Measurements from ENCODE around the gene FBXO42. TPM values are rescaled to one million over a fixed set of nuclear protein-coding genes. Genes with fewer than 3 reads are reported as not detected.

The FBXO42 gene
- polyA plus RNA-seq, 3 donors, result 11.6 to 18.4 (median 16.9) TPM

GRCh38 chr1:16236511-16237342 lies 115.6 kb downstream of the FBXO42 start, which contains the start of gene CPLANE2:
Gene CPLANE2, minus strand, starts transcription at chr1:16237183. Its CDS starts 441 bp downstream, at chr1:16236742.
- H3K36me3 ChIP-seq (replicated peaks in 1 of 2; ENCODE audit: control insufficient read depth in 1 of 2, insufficient read depth in 2 of 2, low read length in 2 of 2), result no peaks in the 10 kb centered on the region
- peak within 1 kb of the TSS; percentile 97 for H3K4me2 ChIP-seq (replicated peaks; ENCODE audit: extremely low read depth, low read length, poor library complexity, severe bottlenecking)
- no peaks in the 10 kb centered on the region for H3K79me2 ChIP-seq (ENCODE audit: insufficient read depth, low read length)
- Mint-ChIP-seq H3K9me3 (peaks cover 0 to 3% (median 0%) of the 10 kb centered on the region in 7 donors), H3K4me1 (peaks cover 18% of the 10 kb centered on the region), H3K36me3 (no peaks in the 10 kb centered on the region), H3K27ac (peak within 1 kb of the TSS; percentile 32 to 89 (median 76)), H3K4me3 (peak within 1 kb of the TSS; percentile 82 to 90), H3K27me3 (ENCODE audit: low read depth in 3 of 3) (no peaks in the 10 kb centered on the region)
- DNase-seq, result peak; percentile 83 to 86 (median 85)
- H3K4me3 ChIP-seq (replicated peaks in 1 of 3; ENCODE audit: low read depth in 2 of 3, low read length in 3 of 3), result peak within 1 kb of the TSS; percentile 56 to 88 (median 66)
- H3K4me1 ChIP-seq (ENCODE audit: control insufficient read depth in 1 of 2, insufficient read depth in 2 of 2, low read length in 2 of 2), result peaks cover 16 to 17% of the 10 kb centered on the region in 2 donors
- peak within 1 kb of the TSS; percentile 91 for H2AFZ ChIP-seq (ENCODE audit: insufficient read depth, low read depth, low read length, poor library complexity, severe bottlenecking)
- H3K27me3 ChIP-seq (ENCODE audit: control insufficient read depth in 2 of 2, insufficient read depth in 2 of 2, low read length in 2 of 2), result no peaks in the 10 kb centered on the region
- no peak within 1 kb of the TSS for H3K27ac ChIP-seq (ENCODE audit: low read depth in 1 of 2, low read length in 2 of 2)
- H3K9me3 ChIP-seq (replicated peaks in 1 of 2; ENCODE audit: control insufficient read depth in 1 of 2, insufficient read depth in 1 of 2, low read length in 2 of 2), result no peaks in the 10 kb centered on the region
- intact Hi-C loops (cut with micrococcal nuclease), result no loop called here
- peak within 1 kb of the TSS; percentile 64 for H3K9ac ChIP-seq (ENCODE audit: insufficient read depth, low read length, poor library complexity, severe bottlenecking)
- H4K20me1 ChIP-seq (ENCODE audit: insufficient read depth, low read length), result no peaks in the 10 kb centered on the region
- WGBS (ENCODE audit: insufficient coverage), result under 1% methylated on average over 51 of the region's 57 CpGs
- TF ChIP-seq, protein P1, sequence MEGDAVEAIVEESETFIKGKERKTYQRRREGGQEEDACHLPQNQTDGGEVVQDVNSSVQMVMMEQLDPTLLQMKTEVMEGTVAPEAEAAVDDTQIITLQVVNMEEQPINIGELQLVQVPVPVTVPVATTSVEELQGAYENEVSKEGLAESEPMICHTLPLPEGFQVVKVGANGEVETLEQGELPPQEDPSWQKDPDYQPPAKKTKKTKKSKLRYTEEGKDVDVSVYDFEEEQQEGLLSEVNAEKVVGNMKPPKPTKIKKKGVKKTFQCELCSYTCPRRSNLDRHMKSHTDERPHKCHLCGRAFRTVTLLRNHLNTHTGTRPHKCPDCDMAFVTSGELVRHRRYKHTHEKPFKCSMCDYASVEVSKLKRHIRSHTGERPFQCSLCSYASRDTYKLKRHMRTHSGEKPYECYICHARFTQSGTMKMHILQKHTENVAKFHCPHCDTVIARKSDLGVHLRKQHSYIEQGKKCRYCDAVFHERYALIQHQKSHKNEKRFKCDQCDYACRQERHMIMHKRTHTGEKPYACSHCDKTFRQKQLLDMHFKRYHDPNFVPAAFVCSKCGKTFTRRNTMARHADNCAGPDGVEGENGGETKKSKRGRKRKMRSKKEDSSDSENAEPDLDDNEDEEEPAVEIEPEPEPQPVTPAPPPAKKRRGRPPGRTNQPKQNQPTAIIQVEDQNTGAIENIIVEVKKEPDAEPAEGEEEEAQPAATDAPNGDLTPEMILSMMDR (IDR thresholded peaks at IDR 0.05), result no peak

GRCh38 chr1:16235944-16236510 lies 116.3 kb downstream of the FBXO42 start:
- Histone ChIP-seq H3K9ac (ENCODE audit: insufficient read depth, low read length, poor library complexity, severe bottlenecking) (no peak overlapping the region), H3K9me3 (replicated peaks in 1 of 2; ENCODE audit: control insufficient read depth in 1 of 2, insufficient read depth in 1 of 2, low read length in 2 of 2) (no peaks in the 10 kb centered on the region), H3K79me2 (ENCODE audit: insufficient read depth, low read length) (no peaks in the 10 kb centered on the region), H3K4me3 (replicated peaks in 1 of 3; ENCODE audit: low read depth in 2 of 3, low read length in 3 of 3) (peak overlapping the region in 2 of 3 experiments; percentile 66 to 88), H3K4me2 (replicated peaks; ENCODE audit: extremely low read depth, low read length, poor library complexity, severe bottlenecking) (peak overlapping the region; percentile 97), H4K20me1 (ENCODE audit: insufficient read depth, low read length) (no peaks in the 10 kb centered on the region), H3K36me3 (replicated peaks in 1 of 2; ENCODE audit: control insufficient read depth in 1 of 2, insufficient read depth in 2 of 2, low read length in 2 of 2) (no peaks in the 10 kb centered on the region), H2AFZ (ENCODE audit: insufficient read depth, low read depth, low read length, poor library complexity, severe bottlenecking) (peak overlapping the region; percentile 91), H3K27ac (ENCODE audit: low read depth in 1 of 2, low read length in 2 of 2) (no peak overlapping the region), H3K4me1 (ENCODE audit: control insufficient read depth in 1 of 2, insufficient read depth in 2 of 2, low read length in 2 of 2) (peaks cover 16 to 17% of the 10 kb centered on the region in 2 donors), H3K27me3 (ENCODE audit: control insufficient read depth in 2 of 2, insufficient read depth in 2 of 2, low read length in 2 of 2) (no peaks in the 10 kb centered on the region)
- WGBS (ENCODE audit: insufficient coverage), result 27% methylated on average over 5 of the region's 6 CpGs
- Mint-ChIP-seq H3K9me3 (peaks cover 0 to 3% (median 0%) of the 10 kb centered on the region in 7 donors), H3K4me3 (peak overlapping the region; percentile 82 to 90), H3K4me1 (peaks cover 18% of the 10 kb centered on the region), H3K36me3 (peaks cover 2 to 3% of the 10 kb centered on the region in 2 donors), H3K27ac (peak overlapping the region in 6 of 7 donors; percentile 12 to 87 (median 64)), H3K27me3 (ENCODE audit: low read depth in 3 of 3) (no peaks in the 10 kb centered on the region)
- intact Hi-C loops (cut with micrococcal nuclease), result no loop called here
- DNase-seq, result peak; percentile 17 to 26 (median 21)
- TF ChIP-seq, protein P1 (IDR thresholded peaks at IDR 0.05), result peak; percentile 23

Data from CD14-positive monocyte (primary cell).